Activated CD4-positive, alpha-beta T cell treated with anti-CD3 and anti-CD28 coated beads for 48 hours (primary cell): ENCODE data around the gene CDK8.

ENCODE experiments used
- DNase-seq: peaks from one replicate; pipeline ENCODE4 v3.0.0-alpha.2; 2020

The CDK8 gene

DNA sequence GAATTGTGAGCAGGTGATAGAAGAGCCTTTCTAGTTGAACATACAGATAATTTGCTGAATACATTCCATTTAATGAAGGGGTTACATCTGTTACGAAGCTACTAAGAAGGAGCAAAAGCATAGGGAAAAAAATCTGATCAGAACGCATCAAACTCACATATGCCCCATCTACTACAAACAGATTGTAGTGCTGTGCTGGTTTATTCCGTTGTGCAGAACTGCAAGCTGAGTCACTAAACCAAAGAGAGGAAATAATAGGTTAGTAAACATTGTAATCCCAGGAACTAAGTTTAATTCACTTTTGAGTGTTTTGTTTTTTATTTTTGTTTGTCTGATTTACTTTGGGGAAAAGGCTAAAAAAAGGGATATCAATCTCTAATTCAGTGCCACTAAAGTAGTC, 136.3 kb downstream of the CDK8 start:
- no peak for DNase-seq

DNA sequence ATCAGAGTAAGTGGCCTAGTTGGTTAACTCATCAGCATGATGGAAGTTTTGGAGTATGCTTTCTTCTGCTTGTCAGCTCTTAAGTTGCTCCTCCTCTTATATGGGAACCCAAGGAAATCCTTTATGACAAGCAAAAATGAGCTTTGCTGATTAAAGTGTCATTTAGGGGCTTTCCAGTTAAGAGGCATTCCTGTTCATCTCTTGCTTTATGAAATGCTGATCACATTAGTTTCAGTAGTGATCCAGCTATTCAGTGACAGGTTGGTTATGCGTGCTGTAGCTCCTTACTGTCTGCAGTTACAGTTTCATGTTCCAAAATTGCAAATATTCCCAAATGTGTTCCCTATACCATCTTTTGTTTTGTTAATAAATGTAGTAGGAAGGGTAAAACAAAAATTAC, 146.6 kb downstream of the CDK8 start:
- no peak for DNase-seq

DNA sequence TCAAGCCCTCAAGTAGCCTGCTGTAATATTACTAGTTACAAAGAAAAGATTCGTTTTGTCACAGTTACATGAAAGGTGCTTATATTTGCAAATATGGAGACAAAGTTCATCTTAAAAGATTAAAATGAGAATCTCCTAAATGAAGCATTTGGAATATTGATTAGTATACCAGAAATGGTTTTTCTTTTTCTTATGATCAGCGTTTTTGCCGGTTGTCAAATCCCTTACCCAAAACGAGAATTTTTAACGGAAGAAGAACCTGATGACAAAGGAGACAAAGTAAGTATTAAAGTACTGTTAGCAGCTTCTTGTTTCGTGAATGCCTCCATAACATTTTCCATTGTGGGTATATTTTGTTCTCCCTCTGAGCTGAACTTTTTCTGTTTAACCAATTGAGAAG, 147.1 kb downstream of the CDK8 start:
- no peak for DNase-seq

GRCh38 chr13:26401578-26402021, 147.7 kb downstream of the CDK8 start:
- no peak for DNase-seq

DNA sequence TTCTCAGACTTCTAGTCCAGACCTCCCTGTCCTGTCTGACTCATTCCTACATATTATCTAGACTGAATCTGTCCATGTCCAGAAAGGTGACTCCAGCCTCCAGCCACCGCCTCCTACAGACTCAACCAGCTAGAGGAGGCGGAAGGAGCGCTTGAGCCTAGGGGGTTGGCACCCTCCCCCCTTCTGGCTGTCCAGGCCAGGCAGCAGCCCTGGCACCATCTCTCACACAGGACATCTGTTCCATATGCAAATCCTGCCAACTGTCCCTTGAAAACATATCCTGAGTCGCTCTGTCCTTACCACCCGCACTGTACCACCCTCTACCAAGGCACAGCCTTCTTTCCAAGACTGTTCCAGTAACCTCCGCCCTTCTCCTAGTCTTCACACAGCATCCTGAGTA, 152.9 kb downstream of the CDK8 start:
- no peak for DNase-seq

DNA sequence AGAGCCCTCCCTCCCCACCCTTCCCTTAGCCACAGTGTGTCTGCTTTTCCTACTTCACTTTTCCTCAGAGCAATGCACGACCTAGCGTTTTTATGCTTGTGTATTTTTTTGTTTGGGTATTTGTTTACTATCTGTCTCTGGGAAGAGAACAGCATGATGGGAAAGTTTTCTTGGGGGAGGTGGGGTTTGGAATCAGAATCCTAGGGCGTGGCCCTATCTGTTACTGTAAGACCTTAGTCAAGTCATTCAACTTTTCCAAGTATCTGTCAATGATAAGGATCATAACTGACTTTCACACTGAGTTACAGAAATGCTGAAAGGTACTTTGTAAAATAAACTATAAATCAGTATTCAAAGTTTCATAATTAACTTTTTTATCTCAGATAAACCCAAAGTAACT, 157.3 kb downstream of the CDK8 start:
- no peak for DNase-seq

DNA sequence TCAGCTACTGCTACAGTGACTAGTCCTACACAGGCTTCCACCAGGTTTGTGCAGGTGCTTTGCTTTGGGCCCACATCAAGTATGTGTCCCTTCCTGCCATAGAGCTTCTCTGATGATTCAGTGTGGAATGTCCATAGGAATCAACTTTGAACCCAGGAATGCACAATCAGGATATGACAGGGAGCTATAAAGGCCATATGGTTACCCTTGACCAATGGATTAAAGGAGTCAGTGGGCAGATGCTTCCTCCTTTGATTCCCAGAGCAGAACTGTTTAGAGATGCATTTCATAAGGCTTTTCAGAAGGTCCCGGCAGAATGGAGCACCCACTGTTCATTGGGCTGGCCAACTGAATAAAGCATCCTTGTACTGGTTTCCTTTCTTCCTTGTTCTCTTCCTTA, 158.3 kb downstream of the CDK8 start:
- no peak for DNase-seq

DNA sequence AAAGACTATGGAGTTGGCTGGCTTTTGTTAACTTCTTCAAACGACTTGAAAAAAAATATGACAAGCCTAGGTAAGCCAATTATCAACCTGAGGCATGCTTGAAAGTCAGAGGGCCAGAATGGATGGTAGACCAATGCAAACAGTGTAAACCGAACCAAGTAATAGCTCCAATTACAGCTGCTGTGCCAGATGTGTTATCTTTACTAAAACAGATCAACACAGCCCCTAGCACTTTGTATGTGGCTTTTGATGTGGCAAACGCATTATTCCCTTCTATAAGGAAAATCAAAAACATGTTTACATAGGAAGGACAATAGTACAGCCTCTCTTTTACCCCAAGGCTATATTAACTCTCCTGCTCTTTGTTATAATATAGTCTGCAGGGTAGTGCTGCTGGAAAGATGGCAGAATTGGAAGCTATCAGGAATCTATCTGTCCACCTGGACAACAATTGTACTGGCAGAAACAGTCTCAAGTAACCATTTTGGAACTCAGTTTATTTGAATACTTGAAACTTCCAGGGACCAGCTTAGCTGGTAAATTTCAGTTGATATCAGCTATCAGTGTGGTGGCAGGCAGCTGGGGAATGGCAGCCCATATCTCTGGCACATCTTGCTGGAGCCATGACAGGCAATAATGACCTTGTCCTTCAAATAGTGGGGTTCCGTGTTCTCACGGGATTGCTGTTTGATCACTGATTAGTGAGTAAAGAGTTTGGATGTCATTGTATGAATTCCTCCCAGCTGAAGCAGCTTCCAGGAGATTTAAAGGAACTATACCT, 159.2 kb downstream of the CDK8 start:
- DNase-seq: no peak

DNA sequence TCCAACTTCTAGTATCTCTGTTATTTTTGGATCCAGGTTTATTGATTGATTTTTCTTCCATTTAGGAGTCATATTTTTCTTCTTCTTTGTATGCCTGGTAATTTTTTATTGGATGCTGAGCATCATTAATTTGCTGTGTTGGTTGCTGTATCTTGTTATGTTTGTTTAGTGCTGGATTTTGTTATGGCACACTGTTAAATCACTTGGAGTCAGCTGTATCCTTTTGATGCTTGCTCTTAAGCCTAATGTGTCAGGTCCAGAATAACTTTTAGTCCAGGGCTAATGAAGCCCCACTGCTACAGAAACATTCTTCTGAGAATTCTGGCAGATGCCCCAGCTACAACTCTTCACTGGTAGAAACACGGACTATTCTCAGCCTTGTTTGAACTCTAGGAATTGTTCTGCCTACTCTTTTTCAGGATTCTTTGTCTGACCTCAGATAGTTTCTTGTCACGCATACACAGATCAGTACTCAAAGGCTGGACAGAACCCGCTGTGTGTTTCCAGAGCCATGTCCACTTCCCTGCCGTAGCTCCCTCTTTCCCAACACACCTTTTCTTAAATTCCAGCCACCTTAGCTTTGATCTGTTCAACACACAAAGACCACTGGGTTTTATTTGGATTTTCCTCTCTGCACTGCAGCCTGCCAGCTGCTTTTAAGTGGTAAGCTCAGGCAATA, 166.5 kb downstream of the CDK8 start:
- DNase-seq: no peak

GRCh38 chr13:26422036-26422435, 168.1 kb downstream of the CDK8 start:
- no peak for DNase-seq

- no peak for DNase-seq
Observed at GRCh38 chr13:26423629-26424028, 169.7 kb downstream of the CDK8 start.

DNA sequence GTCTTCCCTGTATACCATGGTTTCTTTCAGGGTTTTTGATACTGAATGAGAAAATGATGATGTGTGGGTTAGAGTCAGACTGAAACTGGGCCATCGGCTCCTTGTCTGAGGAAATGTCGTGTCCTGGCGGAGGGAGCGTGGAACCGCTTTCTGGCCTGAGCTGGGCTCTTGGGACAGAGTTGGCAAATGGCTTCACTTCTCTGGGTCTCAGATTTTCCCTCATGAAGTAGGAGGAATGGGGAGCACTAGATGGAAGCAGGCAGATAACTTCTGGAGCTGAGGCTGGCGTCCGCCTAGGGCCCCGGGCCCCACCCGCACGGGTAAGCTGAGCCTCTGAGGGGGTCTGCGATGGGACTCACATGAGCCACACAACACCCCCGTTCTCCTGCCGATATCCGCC, 170.3 kb downstream of the CDK8 start:
- DNase-seq: no peak

GRCh38 chr13:26425443-26426358, 171.8 kb downstream of the CDK8 start:
- no peak for DNase-seq

GRCh38 chr13:26433776-26434175, 179.8 kb downstream of the CDK8 start:
- DNase-seq: no peak

- DNase-seq: no peak
Observed at GRCh38 chr13:26435171-26435570, 181.2 kb downstream of the CDK8 start.

GRCh38 chr13:26435646-26436045, 181.7 kb downstream of the CDK8 start:
- no peak for DNase-seq

DNA sequence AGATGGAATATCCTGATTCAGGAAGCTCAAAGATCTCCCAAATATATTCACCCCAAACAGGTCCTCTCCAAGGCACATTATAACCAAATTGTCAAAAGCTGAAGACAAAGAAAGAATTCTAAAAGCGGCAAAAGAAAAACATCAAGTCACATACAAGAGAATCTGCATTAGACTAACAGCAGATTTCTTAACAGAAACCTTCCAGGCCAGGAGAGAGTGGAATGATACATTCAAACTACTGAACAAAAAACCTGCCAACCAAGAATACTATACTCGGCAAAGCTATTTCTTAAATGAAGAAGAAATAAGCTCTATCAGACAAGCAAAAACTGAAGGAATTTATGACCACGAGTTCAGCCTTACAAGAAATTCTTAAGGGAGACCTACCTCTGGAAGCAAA, 183.0 kb downstream of the CDK8 start:
- no peak for DNase-seq

GRCh38 chr13:26440111-26440510, 186.2 kb downstream of the CDK8 start:
- no peak for DNase-seq

DNA sequence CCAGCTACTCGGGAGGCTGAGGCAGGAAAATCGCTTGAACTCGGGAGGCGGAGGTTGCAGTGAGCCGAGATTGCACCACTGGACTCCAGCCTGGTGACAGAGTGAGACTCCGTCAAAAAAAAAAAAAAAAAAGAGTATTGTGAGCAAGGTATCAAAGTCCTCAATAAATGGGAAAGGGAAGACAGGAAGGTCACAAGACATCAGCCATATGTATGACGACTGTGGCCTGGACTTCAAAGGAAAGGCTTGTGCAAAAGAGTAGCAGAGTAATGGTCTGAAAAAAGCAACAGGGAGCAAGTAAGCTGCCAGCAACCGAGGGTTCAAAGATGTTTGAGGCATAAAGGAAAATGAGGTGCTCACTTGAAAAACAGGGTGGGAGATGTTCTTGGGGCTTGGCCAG, 187.5 kb downstream of the CDK8 start:
- DNase-seq: no peak

- DNase-seq: no peak
Observed at GRCh38 chr13:26442541-26442940, 188.6 kb downstream of the CDK8 start.

GRCh38 chr13:26445092-26445491, 191.2 kb downstream of the CDK8 start:
- DNase-seq: no peak

DNA sequence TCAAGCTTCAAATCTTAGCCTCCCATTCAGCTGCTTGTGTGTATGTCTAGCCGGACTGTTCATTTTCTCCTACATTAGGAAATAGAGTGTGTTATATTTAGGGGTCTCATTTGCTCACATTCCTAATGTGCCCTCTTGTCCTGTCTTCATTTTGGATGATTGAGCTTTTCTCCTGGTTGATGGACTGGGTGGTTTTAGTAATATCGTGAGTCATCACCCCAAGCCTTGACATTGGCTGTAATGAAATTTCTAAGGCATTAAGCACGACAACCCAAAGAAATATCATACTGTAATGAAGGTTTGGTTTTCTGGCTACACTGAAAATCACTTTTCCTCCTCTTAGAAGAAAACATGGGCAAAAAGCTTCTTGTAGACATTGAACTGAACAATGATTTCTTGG, 192.8 kb downstream of the CDK8 start:
- DNase-seq: no peak

- no peak for DNase-seq
Observed at GRCh38 chr13:26448032-26448431, 194.1 kb downstream of the CDK8 start.
